ENCODE data around the gene ERBB4. TPM values are rescaled to one million over a fixed set of nuclear protein-coding genes. Genes with fewer than 3 reads are reported as not detected.

Gene ERBB4
- total RNA-seq, 5 donors from 2014 or later (not counting 1 experiment from before 2014, with no cell fraction given) = 0.03 to 0.06 TPM; not detected in 3

DNA sequence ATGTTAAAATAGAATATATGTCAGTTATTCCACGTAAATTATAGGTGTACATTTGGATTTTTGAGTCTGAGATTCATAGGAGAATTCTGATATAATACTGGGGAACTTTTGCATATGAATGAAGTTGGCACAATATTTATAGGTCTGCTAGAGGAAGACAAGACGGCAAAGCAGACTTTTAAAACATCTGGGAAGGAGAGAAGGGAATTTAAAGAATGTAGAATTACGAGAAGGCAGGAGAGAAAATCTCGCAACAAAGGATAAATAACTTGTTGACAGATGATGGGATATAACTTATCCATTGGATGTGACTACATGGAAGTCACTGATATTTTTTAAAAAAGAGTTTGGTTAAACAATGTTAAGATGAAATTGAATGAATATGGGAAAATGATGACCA, 615.6 kb downstream of the ERBB4 start:
- Mint-ChIP-seq H3K4me1 (no peaks in the 10 kb centered on the region), H3K4me3 (no peak overlapping the region), H3K9me3 (peaks cover 0 to 5% (median 0%) of the 10 kb centered on the region in 3 donors), H3K27me3 (no peaks in the 10 kb centered on the region), H3K27ac (no peak overlapping the region), H3K36me3 (no peaks in the 10 kb centered on the region)
- Histone ChIP-seq H3K36me3 (ENCODE audit: control insufficient read depth in 2 of 2, extremely low read depth in 1 of 2, insufficient read depth in 1 of 2, low read length in 1 of 2) (no peaks in the 10 kb centered on the region), H3K9me3 (no peaks in the 10 kb centered on the region), H3K4me3 (ENCODE audit: control insufficient read depth in 1 of 2, extremely low read depth in 1 of 2, low read length in 1 of 2) (no peak overlapping the region), H3K27ac (ENCODE audit: low read length) (no peak overlapping the region), H3K4me1 (ENCODE audit: control insufficient read depth in 1 of 2, extremely low read depth in 1 of 2, insufficient read depth in 2 of 2, low read length in 2 of 2) (no peaks in the 10 kb centered on the region), H3K27me3 (replicated peaks in 1 of 2; ENCODE audit: control insufficient read depth in 2 of 2, extremely low read depth in 1 of 2, insufficient read depth in 2 of 2, low read length in 1 of 2) (no peaks in the 10 kb centered on the region)
- DNase-seq (no peak), ATAC-seq (replicated peaks in 1 of 4) (no peak)
- 46% methylated on average over 3 of the region's 4 CpGs for WGBS (ENCODE audit: insufficient coverage)
- CTCF ChIA-PET = no interaction called here
- POLR2A ChIA-PET = no interaction called here

DNA sequence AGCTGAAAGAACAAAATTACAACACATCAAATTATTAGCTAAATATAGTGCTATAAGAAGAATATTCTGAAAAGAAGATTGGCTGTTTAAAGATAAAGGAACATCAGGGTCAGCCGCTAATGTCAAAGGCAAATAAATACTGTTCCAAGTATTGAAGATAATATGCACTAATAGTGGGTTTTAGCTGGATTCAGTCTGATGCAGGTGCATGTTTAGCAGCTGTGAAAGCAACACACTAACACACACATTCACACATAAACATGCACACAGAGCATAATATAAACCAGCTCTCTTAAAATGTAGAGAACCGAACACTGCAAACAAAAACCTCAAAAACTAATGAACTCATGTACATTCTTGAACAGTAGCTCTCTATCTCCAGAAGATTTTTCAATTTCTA, 634.6 kb downstream of the ERBB4 start:
- Histone ChIP-seq H3K4me3 (ENCODE audit: control insufficient read depth in 1 of 2, extremely low read depth in 1 of 2, low read length in 1 of 2) (no peak overlapping the region), H3K9me3 (no peaks in the 10 kb centered on the region), H3K36me3 (ENCODE audit: control insufficient read depth in 2 of 2, extremely low read depth in 1 of 2, insufficient read depth in 1 of 2, low read length in 1 of 2) (no peaks in the 10 kb centered on the region), H3K27ac (ENCODE audit: low read length) (no peak overlapping the region), H3K27me3 (replicated peaks in 1 of 2; ENCODE audit: control insufficient read depth in 2 of 2, extremely low read depth in 1 of 2, insufficient read depth in 2 of 2, low read length in 1 of 2) (no peaks in the 10 kb centered on the region), H3K4me1 (ENCODE audit: control insufficient read depth in 1 of 2, extremely low read depth in 1 of 2, insufficient read depth in 2 of 2, low read length in 2 of 2) (no peaks in the 10 kb centered on the region)
- no peak for ATAC-seq (replicated peaks in 1 of 4)
- ChIA-PET CTCF (interaction anchor here in 1 of 2 donors (0.6 kb wide), 1 partner anchor 88 kb away, joined by 3 read pairs; no protein-coding TSS in a partner anchor), POLR2A (no interaction called here)
- H3K27me3 Mint-ChIP-seq = no peaks in the 10 kb centered on the region
- no peaks in the 10 kb centered on the region for H3K4me1 Mint-ChIP-seq
- peaks cover 0 to 2% (median 0%) of the 10 kb centered on the region in 3 donors for H3K9me3 Mint-ChIP-seq
- WGBS (ENCODE audit: insufficient coverage) = 95% methylated on average over 2 of the region's 2 CpGs
- H3K36me3 Mint-ChIP-seq = no peaks in the 10 kb centered on the region
- H3K4me3 Mint-ChIP-seq = no peak overlapping the region
- H3K27ac Mint-ChIP-seq = no peak overlapping the region
- no peak for DNase-seq

DNA sequence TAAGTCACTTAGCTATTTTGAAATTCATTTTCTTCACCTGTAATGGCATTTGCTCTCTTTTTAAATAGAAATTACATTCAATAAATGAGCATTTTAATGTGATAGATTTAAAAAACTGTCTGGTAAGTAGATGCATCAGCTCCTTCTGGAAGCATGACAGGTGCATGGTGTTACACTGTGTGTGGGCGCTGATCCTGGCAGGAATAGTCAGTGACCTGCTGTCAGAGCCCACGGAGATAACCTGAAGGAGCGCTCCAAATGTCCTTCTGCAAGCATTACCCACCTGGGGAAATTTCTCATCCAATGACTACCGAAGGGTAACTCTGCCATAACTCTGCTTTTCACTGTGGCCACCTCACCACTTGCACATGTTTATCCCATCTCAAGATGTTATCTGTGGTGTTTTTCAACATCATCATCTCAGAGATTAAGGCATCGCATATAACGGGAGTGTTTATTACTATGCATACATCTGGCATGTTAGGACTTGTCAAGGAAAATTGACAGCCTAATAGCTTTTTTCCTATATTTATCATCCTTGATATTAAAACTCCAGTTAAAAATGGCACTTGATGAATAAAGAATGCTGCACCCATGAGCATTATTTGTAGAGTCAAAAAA, 637.3 kb downstream of the ERBB4 start:
- no peak for ATAC-seq (replicated peaks in 1 of 4)
- Mint-ChIP-seq H3K36me3 (no peaks in the 10 kb centered on the region), H3K4me3 (no peak overlapping the region), H3K27ac (no peak overlapping the region), H3K27me3 (no peaks in the 10 kb centered on the region), H3K4me1 (no peaks in the 10 kb centered on the region), H3K9me3 (peaks cover 0 to 2% (median 0%) of the 10 kb centered on the region in 3 donors)
- CTCF ChIA-PET = no interaction called here
- Histone ChIP-seq H3K4me3 (ENCODE audit: control insufficient read depth in 1 of 2, extremely low read depth in 1 of 2, low read length in 1 of 2) (no peak overlapping the region), H3K4me1 (ENCODE audit: control insufficient read depth in 1 of 2, extremely low read depth in 1 of 2, insufficient read depth in 2 of 2, low read length in 2 of 2) (no peaks in the 10 kb centered on the region), H3K27me3 (replicated peaks in 1 of 2; ENCODE audit: control insufficient read depth in 2 of 2, extremely low read depth in 1 of 2, insufficient read depth in 2 of 2, low read length in 1 of 2) (no peaks in the 10 kb centered on the region), H3K36me3 (ENCODE audit: control insufficient read depth in 2 of 2, extremely low read depth in 1 of 2, insufficient read depth in 1 of 2, low read length in 1 of 2) (no peaks in the 10 kb centered on the region), H3K27ac (ENCODE audit: low read length) (no peak overlapping the region), H3K9me3 (no peaks in the 10 kb centered on the region)
- DNase-seq = no peak
- WGBS (ENCODE audit: insufficient coverage) = 87% methylated on average over 4 of the region's 6 CpGs
- POLR2A ChIA-PET = no interaction called here

DNA sequence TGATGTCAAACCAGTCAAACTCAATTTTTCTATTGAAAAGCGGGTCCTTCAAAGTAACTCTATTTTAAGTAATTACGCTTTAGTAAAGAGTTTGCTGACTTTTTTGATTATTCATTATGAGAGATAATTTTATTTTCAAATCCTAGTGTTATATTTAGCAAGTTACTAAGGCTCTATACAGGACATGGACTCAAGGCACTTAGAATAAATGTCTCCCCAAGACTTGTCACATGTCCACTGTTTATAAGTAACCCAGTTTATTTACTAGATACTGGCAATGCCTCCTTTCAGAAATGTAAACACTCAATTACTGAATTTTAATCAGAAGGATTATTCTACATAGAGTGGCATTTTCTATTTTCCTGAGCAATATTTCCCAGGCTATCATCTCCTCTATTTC, 638.1 kb downstream of the ERBB4 start:
- H3K9me3 ChIP-seq = no peaks in the 10 kb centered on the region
- no peak overlapping the region for H3K4me3 Mint-ChIP-seq
- H3K9me3 Mint-ChIP-seq = peaks cover 0 to 6% (median 2%) of the 10 kb centered on the region in 3 donors
- POLR2A ChIA-PET = no interaction called here
- ATAC-seq (replicated peaks in 1 of 4) (no peak), DNase-seq (no peak)
- no peaks in the 10 kb centered on the region for H3K27me3 ChIP-seq (replicated peaks in 1 of 2; ENCODE audit: control insufficient read depth in 2 of 2, extremely low read depth in 1 of 2, insufficient read depth in 2 of 2, low read length in 1 of 2)
- H3K27ac ChIP-seq (ENCODE audit: low read length) = no peak overlapping the region
- no peaks in the 10 kb centered on the region for H3K27me3 Mint-ChIP-seq
- no CpG with 5 or more reads among the region's 2 CpGs for WGBS (ENCODE audit: insufficient coverage)
- CTCF ChIA-PET = no interaction called here
- H3K36me3 ChIP-seq (ENCODE audit: control insufficient read depth in 2 of 2, extremely low read depth in 1 of 2, insufficient read depth in 1 of 2, low read length in 1 of 2) = no peaks in the 10 kb centered on the region
- no peaks in the 10 kb centered on the region for H3K4me1 ChIP-seq (ENCODE audit: control insufficient read depth in 1 of 2, extremely low read depth in 1 of 2, insufficient read depth in 2 of 2, low read length in 2 of 2)
- H3K36me3 Mint-ChIP-seq = no peaks in the 10 kb centered on the region
- no peak overlapping the region for H3K4me3 ChIP-seq (ENCODE audit: control insufficient read depth in 1 of 2, extremely low read depth in 1 of 2, low read length in 1 of 2)
- H3K4me1 Mint-ChIP-seq = no peaks in the 10 kb centered on the region
- no peak overlapping the region for H3K27ac Mint-ChIP-seq

DNA sequence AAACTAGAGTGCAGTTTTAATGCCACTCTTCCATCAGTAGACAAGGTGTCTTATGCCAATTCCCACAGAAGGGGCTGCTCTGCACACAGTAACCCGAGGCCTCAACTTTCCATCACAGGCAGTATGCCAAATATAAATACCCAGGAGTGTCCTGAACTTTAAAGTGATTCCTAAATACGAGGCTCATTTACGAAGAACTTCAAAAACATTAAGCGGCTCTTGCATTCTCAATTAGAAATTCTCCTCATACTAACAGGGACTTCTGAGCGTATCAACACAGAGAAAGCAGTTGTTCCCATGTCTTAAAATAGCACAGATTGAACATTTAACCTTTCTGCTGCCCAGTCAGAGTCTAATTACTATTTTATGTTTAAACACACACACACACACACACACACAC, 638.6 kb downstream of the ERBB4 start:
- Histone ChIP-seq H3K9me3 (no peaks in the 10 kb centered on the region), H3K36me3 (ENCODE audit: control insufficient read depth in 2 of 2, extremely low read depth in 1 of 2, insufficient read depth in 1 of 2, low read length in 1 of 2) (no peaks in the 10 kb centered on the region), H3K4me3 (ENCODE audit: control insufficient read depth in 1 of 2, extremely low read depth in 1 of 2, low read length in 1 of 2) (no peak overlapping the region), H3K4me1 (ENCODE audit: control insufficient read depth in 1 of 2, extremely low read depth in 1 of 2, insufficient read depth in 2 of 2, low read length in 2 of 2) (no peaks in the 10 kb centered on the region), H3K27ac (ENCODE audit: low read length) (no peak overlapping the region), H3K27me3 (replicated peaks in 1 of 2; ENCODE audit: control insufficient read depth in 2 of 2, extremely low read depth in 1 of 2, insufficient read depth in 2 of 2, low read length in 1 of 2) (no peaks in the 10 kb centered on the region)
- no peak overlapping the region for H3K4me3 Mint-ChIP-seq
- POLR2A ChIA-PET = no interaction called here
- CTCF ChIA-PET = no interaction called here
- DNase-seq (no peak), ATAC-seq (replicated peaks in 1 of 4) (no peak)
- H3K36me3 Mint-ChIP-seq = no peaks in the 10 kb centered on the region
- no peak overlapping the region for H3K27ac Mint-ChIP-seq
- H3K9me3 Mint-ChIP-seq = peaks cover 0 to 8% (median 3%) of the 10 kb centered on the region in 3 donors
- no peaks in the 10 kb centered on the region for H3K27me3 Mint-ChIP-seq
- no peaks in the 10 kb centered on the region for H3K4me1 Mint-ChIP-seq
- WGBS (ENCODE audit: insufficient coverage) = 69% methylated on average over 4 of the region's 5 CpGs

DNA sequence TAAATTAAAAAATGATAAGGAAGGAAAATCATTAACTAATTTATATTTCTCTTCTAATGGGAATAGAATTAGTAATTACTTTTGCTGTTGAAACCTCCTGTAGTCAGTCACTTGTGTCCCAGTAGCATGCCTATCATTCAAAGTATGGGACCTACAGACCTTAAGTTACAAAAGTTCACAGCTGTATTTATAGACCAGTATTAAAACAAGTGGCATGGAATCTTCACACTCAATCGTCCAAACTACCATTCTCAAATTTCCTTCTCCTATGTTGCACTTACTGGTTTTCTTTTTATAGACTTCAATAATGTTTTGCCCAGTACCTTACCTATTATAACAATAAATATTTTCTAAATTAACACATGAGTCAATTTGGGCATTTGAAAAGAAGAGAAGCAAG, 639.9 kb downstream of the ERBB4 start:
- Mint-ChIP-seq H3K4me1 (no peaks in the 10 kb centered on the region), H3K27me3 (no peaks in the 10 kb centered on the region), H3K9me3 (peaks cover 0 to 11% (median 6%) of the 10 kb centered on the region in 3 donors), H3K4me3 (no peak overlapping the region), H3K27ac (no peak overlapping the region), H3K36me3 (no peaks in the 10 kb centered on the region)
- Histone ChIP-seq H3K27ac (ENCODE audit: low read length) (no peak overlapping the region), H3K4me1 (ENCODE audit: control insufficient read depth in 1 of 2, extremely low read depth in 1 of 2, insufficient read depth in 2 of 2, low read length in 2 of 2) (no peaks in the 10 kb centered on the region), H3K36me3 (ENCODE audit: control insufficient read depth in 2 of 2, extremely low read depth in 1 of 2, insufficient read depth in 1 of 2, low read length in 1 of 2) (no peaks in the 10 kb centered on the region), H3K27me3 (replicated peaks in 1 of 2; ENCODE audit: control insufficient read depth in 2 of 2, extremely low read depth in 1 of 2, insufficient read depth in 2 of 2, low read length in 1 of 2) (no peaks in the 10 kb centered on the region), H3K9me3 (no peaks in the 10 kb centered on the region), H3K4me3 (ENCODE audit: control insufficient read depth in 1 of 2, extremely low read depth in 1 of 2, low read length in 1 of 2) (no peak overlapping the region)
- ATAC-seq (replicated peaks in 1 of 4) = no peak
- no peak for DNase-seq
- ChIA-PET POLR2A (no interaction called here), CTCF (no interaction called here)
- WGBS (ENCODE audit: insufficient coverage) = no CpG with 5 or more reads among the region's 1 CpG

DNA sequence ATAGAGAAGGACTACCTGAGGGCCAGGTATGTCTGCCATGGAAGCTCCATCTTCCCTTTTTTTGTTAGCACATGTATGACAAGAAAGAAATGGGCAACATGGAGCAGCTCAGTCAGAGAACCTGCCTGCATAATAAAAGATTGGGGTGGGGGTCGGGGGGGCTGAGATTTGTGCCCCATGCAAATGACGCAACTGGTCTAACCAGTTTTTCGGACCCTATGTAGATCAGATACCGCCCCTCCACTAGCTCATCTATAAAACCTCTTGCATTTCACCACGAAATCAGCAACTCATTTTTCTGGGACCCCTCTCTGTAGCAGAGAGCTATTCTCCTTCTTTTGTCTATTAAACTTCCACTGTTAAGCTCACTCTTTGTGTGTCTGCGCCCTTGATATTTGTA, 657.2 kb downstream of the ERBB4 start:
- no peaks in the 10 kb centered on the region for H3K36me3 Mint-ChIP-seq
- no peaks in the 10 kb centered on the region for H3K36me3 ChIP-seq (ENCODE audit: control insufficient read depth in 2 of 2, extremely low read depth in 1 of 2, insufficient read depth in 1 of 2, low read length in 1 of 2)
- no peaks in the 10 kb centered on the region for H3K9me3 ChIP-seq
- 73% methylated on average over 4 of the region's 6 CpGs for WGBS (ENCODE audit: insufficient coverage)
- no peak for ATAC-seq (replicated peaks in 1 of 4)
- no peak for DNase-seq
- H3K27me3 ChIP-seq (replicated peaks in 1 of 2; ENCODE audit: control insufficient read depth in 2 of 2, extremely low read depth in 1 of 2, insufficient read depth in 2 of 2, low read length in 1 of 2) = no peaks in the 10 kb centered on the region
- peaks cover 3 to 7% (median 5%) of the 10 kb centered on the region in 3 donors for H3K9me3 Mint-ChIP-seq
- no peak overlapping the region for H3K4me3 ChIP-seq (ENCODE audit: control insufficient read depth in 1 of 2, extremely low read depth in 1 of 2, low read length in 1 of 2)
- H3K4me1 ChIP-seq (ENCODE audit: control insufficient read depth in 1 of 2, extremely low read depth in 1 of 2, insufficient read depth in 2 of 2, low read length in 2 of 2) = no peaks in the 10 kb centered on the region
- H3K27ac Mint-ChIP-seq = no peak overlapping the region
- H3K27me3 Mint-ChIP-seq = no peaks in the 10 kb centered on the region
- H3K4me3 Mint-ChIP-seq = no peak overlapping the region
- no peak overlapping the region for H3K27ac ChIP-seq (ENCODE audit: low read length)
- POLR2A ChIA-PET = no interaction called here
- CTCF ChIA-PET = interaction anchor here in 1 of 2 donors (0.6 kb wide), 1 partner anchor 407 kb away, joined by 3 read pairs; no protein-coding TSS in a partner anchor
- no peaks in the 10 kb centered on the region for H3K4me1 Mint-ChIP-seq

Data from T-cell (primary cell).